ENCODE data around the gene NFX1. TPM values are rescaled to one million over a fixed set of nuclear protein-coding genes. Genes with fewer than 3 reads are reported as not detected.

Gene NFX1
- total and polyA plus RNA-seq, 9 of the 15 experiments (the other 6 are each of a cell fraction or from before 2014, with no cell fraction given): 8.8 to 38.9 (median 26.8) TPM

GRCh38 chr9:33290247-33291030 is at the start of gene NFX1 (continued):
- TF ChIP-seq MXI1 (IDR thresholded peaks at IDR 0.05; ENCODE audit: low read depth, low read length): peak; percentile 23; the same call in 1 of the 2 replicates
- TF ChIP-seq ZEB2 (IDR thresholded peaks at IDR 0.05): 0 out of 2 replicates have a peak, but pooled peaks have one; percentile 11
- TF ChIP-seq NFIX (CRISPR knock-in tag; IDR thresholded peaks at IDR 0.05; ENCODE audit: low read depth): no peak
- no peak for TF ChIP-seq ZNF551 (CRISPR knock-in tag; IDR thresholded peaks at IDR 0.05)
- TF ChIP-seq CBFA2T3 (IDR thresholded peaks at IDR 0.05): peak; percentile 30
- TF ChIP-seq RERE (CRISPR knock-in tag; IDR thresholded peaks at IDR 0.05; ENCODE audit: borderline replicate concordance): no peak
- no peak for TF ChIP-seq RUNX1 (IDR thresholded peaks at IDR 0.05; ENCODE audit: low read depth)
- TF ChIP-seq E2F3 (CRISPR knock-in tag; IDR thresholded peaks at IDR 0.05): peak; percentile 9; the same call in 1 of the 2 replicates
- TF ChIP-seq, protein P1, sequence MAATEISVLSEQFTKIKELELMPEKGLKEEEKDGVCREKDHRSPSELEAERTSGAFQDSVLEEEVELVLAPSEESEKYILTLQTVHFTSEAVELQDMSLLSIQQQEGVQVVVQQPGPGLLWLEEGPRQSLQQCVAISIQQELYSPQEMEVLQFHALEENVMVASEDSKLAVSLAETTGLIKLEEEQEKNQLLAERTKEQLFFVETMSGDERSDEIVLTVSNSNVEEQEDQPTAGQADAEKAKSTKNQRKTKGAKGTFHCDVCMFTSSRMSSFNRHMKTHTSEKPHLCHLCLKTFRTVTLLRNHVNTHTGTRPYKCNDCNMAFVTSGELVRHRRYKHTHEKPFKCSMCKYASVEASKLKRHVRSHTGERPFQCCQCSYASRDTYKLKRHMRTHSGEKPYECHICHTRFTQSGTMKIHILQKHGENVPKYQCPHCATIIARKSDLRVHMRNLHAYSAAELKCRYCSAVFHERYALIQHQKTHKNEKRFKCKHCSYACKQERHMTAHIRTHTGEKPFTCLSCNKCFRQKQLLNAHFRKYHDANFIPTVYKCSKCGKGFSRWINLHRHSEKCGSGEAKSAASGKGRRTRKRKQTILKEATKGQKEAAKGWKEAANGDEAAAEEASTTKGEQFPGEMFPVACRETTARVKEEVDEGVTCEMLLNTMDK (IDR thresholded peaks at IDR 0.05; ENCODE audit: borderline replicate concordance, insufficient read depth, low read depth, low read length, poor library complexity, severe bottlenecking): no peak
- TF ChIP-seq, protein P2, sequence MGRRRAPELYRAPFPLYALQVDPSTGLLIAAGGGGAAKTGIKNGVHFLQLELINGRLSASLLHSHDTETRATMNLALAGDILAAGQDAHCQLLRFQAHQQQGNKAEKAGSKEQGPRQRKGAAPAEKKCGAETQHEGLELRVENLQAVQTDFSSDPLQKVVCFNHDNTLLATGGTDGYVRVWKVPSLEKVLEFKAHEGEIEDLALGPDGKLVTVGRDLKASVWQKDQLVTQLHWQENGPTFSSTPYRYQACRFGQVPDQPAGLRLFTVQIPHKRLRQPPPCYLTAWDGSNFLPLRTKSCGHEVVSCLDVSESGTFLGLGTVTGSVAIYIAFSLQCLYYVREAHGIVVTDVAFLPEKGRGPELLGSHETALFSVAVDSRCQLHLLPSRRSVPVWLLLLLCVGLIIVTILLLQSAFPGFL (CRISPR knock-in tag; IDR thresholded peaks at IDR 0.05): no peak
- TF ChIP-seq, protein P3, sequence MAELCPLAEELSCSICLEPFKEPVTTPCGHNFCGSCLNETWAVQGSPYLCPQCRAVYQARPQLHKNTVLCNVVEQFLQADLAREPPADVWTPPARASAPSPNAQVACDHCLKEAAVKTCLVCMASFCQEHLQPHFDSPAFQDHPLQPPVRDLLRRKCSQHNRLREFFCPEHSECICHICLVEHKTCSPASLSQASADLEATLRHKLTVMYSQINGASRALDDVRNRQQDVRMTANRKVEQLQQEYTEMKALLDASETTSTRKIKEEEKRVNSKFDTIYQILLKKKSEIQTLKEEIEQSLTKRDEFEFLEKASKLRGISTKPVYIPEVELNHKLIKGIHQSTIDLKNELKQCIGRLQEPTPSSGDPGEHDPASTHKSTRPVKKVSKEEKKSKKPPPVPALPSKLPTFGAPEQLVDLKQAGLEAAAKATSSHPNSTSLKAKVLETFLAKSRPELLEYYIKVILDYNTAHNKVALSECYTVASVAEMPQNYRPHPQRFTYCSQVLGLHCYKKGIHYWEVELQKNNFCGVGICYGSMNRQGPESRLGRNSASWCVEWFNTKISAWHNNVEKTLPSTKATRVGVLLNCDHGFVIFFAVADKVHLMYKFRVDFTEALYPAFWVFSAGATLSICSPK (IDR thresholded peaks at IDR 0.05; ENCODE audit: borderline replicate concordance): no peak
- peak; percentile 73 for TF ChIP-seq JUND (IDR thresholded peaks at IDR 0.05; ENCODE audit: borderline replicate concordance, low read depth, low read length)
- TF ChIP-seq JUND (tag; IDR thresholded peaks at IDR 0.05; ENCODE audit: borderline replicate concordance, low read depth, low read length): peak; percentile 31; the same call in 2 of the 3 replicates
- TF ChIP-seq YBX1 (IDR thresholded peaks at IDR 0.05): no peak
- peak; percentile 56; the same call in 1 of the 2 replicates for TF ChIP-seq SOX6 (IDR thresholded peaks at IDR 0.05)
- TF ChIP-seq ZNF764 (CRISPR knock-in tag; IDR thresholded peaks at IDR 0.05; ENCODE audit: low read depth): no peak

Measured in K562 (cell line).